Neural cell (in vitro differentiated cells): ENCODE results near the gene CHTF18. TPM values are rescaled to one million over a fixed set of nuclear protein-coding genes. Genes with fewer than 3 reads are reported as not detected.

Source experiments
- H2AFZ ChIP-seq: fragments of 200-600, 300-800 bp; sonication (generic), shearing (Covaris generic); 2 replicates; pipeline ENCODE4 v1.6.0; 2014; ENCODE audit warnings: low read depth, mild to moderate bottlenecking, antibody characterized with exemption, low read length, moderate library complexity
- H3F3A ChIP-seq: fragments of 200-600 bp; shearing (Covaris generic); 2 replicates; pipeline ENCODE4 v1.6.1; 2016; ENCODE audit warnings: mild to moderate bottlenecking, moderate library complexity, mixed read lengths, antibody characterized with exemption, low read length; ENCODE audit not compliant: insufficient read depth, poor library complexity, severe bottlenecking
- H3K27ac ChIP-seq: fragments of 200-600, 300-800 bp; sonication (generic), shearing (Covaris generic); 2 replicates; pipeline ENCODE4 v1.5.1; 2014; ENCODE audit warnings: mild to moderate bottlenecking, low read length, moderate library complexity
- H3K27me3 ChIP-seq: fragments of 300-800, 200-600 bp; sonication (generic), shearing (Covaris generic); 2 replicates; pipeline ENCODE4 v1.6.0; 2014; ENCODE audit warnings: mild to moderate bottlenecking, low read depth, low read length, moderate library complexity; ENCODE audit not compliant: insufficient read depth
- H3K36me3 ChIP-seq: fragments of 300-800, 200-600 bp; sonication (generic), shearing (Covaris generic); 2 replicates; pipeline ENCODE4 v1.5.1; 2014; ENCODE audit warnings: mild to moderate bottlenecking, antibody characterized with exemption, low read length, moderate library complexity; ENCODE audit not compliant: insufficient read depth
- H3K4me2 ChIP-seq: fragments of 300-800, 200-600 bp; sonication (generic), shearing (Covaris generic); 2 replicates; pipeline ENCODE4 v1.6.0; 2014; ENCODE audit warnings: mild to moderate bottlenecking, low read length
- H3K4me3 ChIP-seq: fragments of 300-800, 200-600 bp; sonication (generic), shearing (Covaris generic); 2 replicates; pipeline ENCODE4 v1.5.1; 2014; ENCODE audit warnings: mild to moderate bottlenecking, low read length, moderate library complexity
- H3K79me2 ChIP-seq: fragments of 200-600 bp; shearing (Covaris generic); replicated peaks from 2 replicates; pipeline ENCODE4 v1.6.0; 2014; ENCODE audit warnings: mild to moderate bottlenecking, low read length, moderate library complexity; ENCODE audit not compliant: insufficient read depth
- H3K9ac ChIP-seq: fragments of 300-800, 200-600 bp; sonication (generic), shearing (Covaris generic); 2 replicates; pipeline ENCODE4 v1.6.1; 2016; ENCODE audit warnings: mild to moderate bottlenecking, low read length, mixed read lengths
- H3K9me2 ChIP-seq: fragments of 200-600 bp; shearing (Covaris generic); 2 replicates; pipeline ENCODE4 v1.6.1; 2016; ENCODE audit warnings: mild to moderate bottlenecking, low read length, mixed read lengths; ENCODE audit not compliant: insufficient read depth
- H3K9me3 ChIP-seq: fragments of 200-600, 300-800 bp; sonication (generic), shearing (Covaris generic); 2 replicates; pipeline ENCODE4 v1.6.1; 2016; ENCODE audit warnings: mild to moderate bottlenecking, mixed run types, low read length, moderate library complexity, mixed read lengths
- H4K20me1 ChIP-seq: fragments of 200-600 bp; shearing (Covaris generic); 2 replicates; pipeline ENCODE4 v1.6.1; 2016; ENCODE audit warnings: mild to moderate bottlenecking, mixed run types; ENCODE audit not compliant: insufficient read depth
- CTCF ChIP-seq: fragments of 450-650 bp; IDR thresholded peaks from 2 replicates; pipeline ENCODE4 v1.5.1; 2014; ENCODE audit warnings: antibody characterized with exemption, mild to moderate bottlenecking, moderate library complexity; ENCODE audit not compliant: poor library complexity, severe bottlenecking
- EP300 ChIP-seq: fragments of 450-650 bp; conservative IDR thresholded peaks from 2 replicates; pipeline ENCODE4 v1.6.1; 2014; ENCODE audit warnings: antibody characterized with exemption, mild to moderate bottlenecking, moderate library complexity; ENCODE audit not compliant: poor library complexity, severe bottlenecking
- EZH2 ChIP-seq: fragments of 200-600, 300-800 bp; shearing (Covaris generic), sonication (generic); IDR thresholded peaks from 2 replicates; pipeline ENCODE4 v1.6.1; 2014; ENCODE audit warnings: antibody characterized with exemption, low read length, borderline replicate concordance, mild to moderate bottlenecking; ENCODE audit not compliant: insufficient read depth, poor library complexity, severe bottlenecking
- MXI1 ChIP-seq: fragments of 450-650 bp; conservative IDR thresholded peaks from 2 replicates; pipeline ENCODE4 v1.6.1; 2014; ENCODE audit warnings: antibody characterized with exemption, mild to moderate bottlenecking; ENCODE audit not compliant: poor library complexity, severe bottlenecking
- POLR2AphosphoS5 ChIP-seq: IDR thresholded peaks from 2 replicates; pipeline ENCODE4 v1.6.1; 2012
- RAD21 ChIP-seq: fragments of 450-650 bp; conservative IDR thresholded peaks from 2 replicates; pipeline ENCODE4 v1.6.1; 2014; ENCODE audit warnings: antibody characterized with exemption, mild to moderate bottlenecking, moderate library complexity
- SMC3 ChIP-seq: fragments of 450-650 bp; conservative IDR thresholded peaks from 2 replicates; pipeline ENCODE4 v1.6.1; 2014; ENCODE audit warnings: antibody characterized with exemption, mild to moderate bottlenecking, moderate library complexity; ENCODE audit not compliant: poor library complexity
- TAF1 ChIP-seq: IDR thresholded peaks from 2 replicates; pipeline ENCODE4 v1.6.1; 2012; ENCODE audit warnings: low read depth
- polyA plus RNA-seq: library from polyadenylated mRNA; depleted of rRNA; stranded (reverse); fragments of >200 nt; gene quantifications from 2 replicates; pipeline ENCODE4 v1.2.3, GENCODE V29; 2014
- TF ChIP-seq, protein P1 (sequence below): IDR thresholded peaks from 2 replicates; pipeline ENCODE4 v1.6.1; 2012; ENCODE audit warnings: borderline replicate concordance

Gene CHTF18
- polyA plus RNA-seq, 1 donor from 2014 or later = 31.2 TPM

DNA sequence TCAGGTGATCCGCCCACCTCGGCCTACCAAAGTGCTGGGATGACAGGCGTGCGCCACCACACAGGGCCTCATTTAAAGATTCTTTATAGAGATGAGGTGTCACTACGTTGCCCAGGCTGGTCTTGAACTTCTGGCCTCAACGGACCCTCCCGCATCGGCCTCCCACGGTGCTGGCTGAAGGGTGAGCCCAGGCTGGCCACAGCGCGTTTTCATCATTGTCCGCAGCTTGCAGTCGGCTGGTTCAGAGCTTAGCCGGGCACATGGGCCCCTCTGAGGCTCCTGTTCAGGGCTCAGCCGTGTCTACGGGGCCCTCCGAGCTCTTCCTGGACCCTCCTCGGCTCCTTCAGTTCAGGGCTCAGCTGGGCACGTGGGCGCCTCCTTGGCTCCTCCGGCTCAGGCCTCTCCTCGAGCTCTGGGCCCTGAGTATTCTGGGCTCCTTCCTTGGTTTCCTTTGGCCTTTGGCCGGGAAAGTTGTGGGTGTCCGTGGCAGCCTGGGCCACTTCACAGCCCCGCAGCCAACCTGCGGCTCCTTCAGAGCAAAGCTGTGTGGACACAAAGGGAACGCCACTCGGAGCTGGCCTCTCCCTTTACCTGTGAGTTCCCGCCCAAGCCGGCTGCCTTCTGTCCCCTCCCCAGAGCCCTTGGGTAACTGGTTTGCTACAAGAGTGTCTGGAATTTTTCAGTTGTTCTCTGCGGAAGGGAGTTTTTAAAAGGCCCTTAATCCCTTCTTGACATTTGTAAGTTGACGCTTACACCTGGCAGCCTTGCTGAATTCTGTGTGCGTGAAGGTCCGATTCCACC lies 29.1 kb upstream of the CHTF18 start:
- H3K27ac ChIP-seq = no peak overlapping the region
- H3K79me2 ChIP-seq = no peaks in the 10 kb centered on the region
- no peak overlapping the region for H3K4me3 ChIP-seq
- TF ChIP-seq, protein P1, sequence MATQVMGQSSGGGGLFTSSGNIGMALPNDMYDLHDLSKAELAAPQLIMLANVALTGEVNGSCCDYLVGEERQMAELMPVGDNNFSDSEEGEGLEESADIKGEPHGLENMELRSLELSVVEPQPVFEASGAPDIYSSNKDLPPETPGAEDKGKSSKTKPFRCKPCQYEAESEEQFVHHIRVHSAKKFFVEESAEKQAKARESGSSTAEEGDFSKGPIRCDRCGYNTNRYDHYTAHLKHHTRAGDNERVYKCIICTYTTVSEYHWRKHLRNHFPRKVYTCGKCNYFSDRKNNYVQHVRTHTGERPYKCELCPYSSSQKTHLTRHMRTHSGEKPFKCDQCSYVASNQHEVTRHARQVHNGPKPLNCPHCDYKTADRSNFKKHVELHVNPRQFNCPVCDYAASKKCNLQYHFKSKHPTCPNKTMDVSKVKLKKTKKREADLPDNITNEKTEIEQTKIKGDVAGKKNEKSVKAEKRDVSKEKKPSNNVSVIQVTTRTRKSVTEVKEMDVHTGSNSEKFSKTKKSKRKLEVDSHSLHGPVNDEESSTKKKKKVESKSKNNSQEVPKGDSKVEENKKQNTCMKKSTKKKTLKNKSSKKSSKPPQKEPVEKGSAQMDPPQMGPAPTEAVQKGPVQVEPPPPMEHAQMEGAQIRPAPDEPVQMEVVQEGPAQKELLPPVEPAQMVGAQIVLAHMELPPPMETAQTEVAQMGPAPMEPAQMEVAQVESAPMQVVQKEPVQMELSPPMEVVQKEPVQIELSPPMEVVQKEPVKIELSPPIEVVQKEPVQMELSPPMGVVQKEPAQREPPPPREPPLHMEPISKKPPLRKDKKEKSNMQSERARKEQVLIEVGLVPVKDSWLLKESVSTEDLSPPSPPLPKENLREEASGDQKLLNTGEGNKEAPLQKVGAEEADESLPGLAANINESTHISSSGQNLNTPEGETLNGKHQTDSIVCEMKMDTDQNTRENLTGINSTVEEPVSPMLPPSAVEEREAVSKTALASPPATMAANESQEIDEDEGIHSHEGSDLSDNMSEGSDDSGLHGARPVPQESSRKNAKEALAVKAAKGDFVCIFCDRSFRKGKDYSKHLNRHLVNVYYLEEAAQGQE = no peak
- no peak for TF ChIP-seq SMC3
- TF ChIP-seq POLR2AphosphoS5 = no peak
- TF ChIP-seq EP300 = no peak
- no peak for TF ChIP-seq CTCF
- TF ChIP-seq EZH2 = no peak
- no peak for TF ChIP-seq TAF1
- TF ChIP-seq RAD21 = no peak
- no peak for TF ChIP-seq MXI1
- H3K4me2 ChIP-seq = no peak overlapping the region
- H3F3A ChIP-seq = no peaks in the 10 kb centered on the region
- peaks cover 4% of the 10 kb centered on the region for H3K9me3 ChIP-seq
- H3K9me2 ChIP-seq = no peaks in the 10 kb centered on the region
- H3K27me3 ChIP-seq = no peaks in the 10 kb centered on the region
- H2AFZ ChIP-seq = no peak overlapping the region
- no peak overlapping the region for H3K9ac ChIP-seq
- no peaks in the 10 kb centered on the region for H3K36me3 ChIP-seq
- no peaks in the 10 kb centered on the region for H4K20me1 ChIP-seq

- Histone ChIP-seq H3K27me3 (no peaks in the 10 kb centered on the region), H3K9ac (no peak overlapping the region), H3K4me3 (no peak overlapping the region), H3K79me2 (no peaks in the 10 kb centered on the region), H3F3A (no peaks in the 10 kb centered on the region), H2AFZ (no peak overlapping the region), H4K20me1 (no peaks in the 10 kb centered on the region), H3K4me2 (no peak overlapping the region), H3K9me3 (peaks cover 4% of the 10 kb centered on the region), H3K36me3 (no peaks in the 10 kb centered on the region), H3K27ac (no peak overlapping the region), H3K9me2 (no peaks in the 10 kb centered on the region)
- TF ChIP-seq MXI1 (no peak), EZH2 (no peak), SMC3 (no peak), RAD21 (no peak), EP300 (no peak), POLR2AphosphoS5 (no peak)
- TF ChIP-seq, protein P1 = no peak
Observed at GRCh38 chr16:760065-760464, 28.4 kb upstream of the CHTF18 start.
